ENCODE data around the gene SPRYD3.
A peak's percentile ranks its signal among the peaks of the same experiment; 100 is the strongest.
"Not testable (repeated sequence)": the region's sequence is repeated elsewhere in the genome, so short reads cannot be mapped to it uniquely, and the experiment has no call there.

Gene SPRYD3

GRCh38 chr12:53051881-53052412, 27.2 kb downstream of the SPRYD3 start:
- no peak for ATAC-seq
- DNase-seq: no peak

- DNase-seq: no peak
- ATAC-seq: no peak
Observed at GRCh38 chr12:53051058-53051880, 27.9 kb downstream of the SPRYD3 start.

- DNase-seq: no peak
- no peak for ATAC-seq
Observed at GRCh38 chr12:53050426-53051057, 28.6 kb downstream of the SPRYD3 start.

- ATAC-seq (no peak), DNase-seq (no peak)
Observed at GRCh38 chr12:53049571-53050318, 29.4 kb downstream of the SPRYD3 start, which contains the start of gene TNS2. TNS2 (plus strand) TSS chr12:53050065; CDS start chr12:53050186, 121 bp downstream.

GRCh38 chr12:53048780-53049401, 30.3 kb downstream of the SPRYD3 start:
- DNase-seq (no peak), ATAC-seq (no peak)

- ATAC-seq (no peak), DNase-seq (no peak)
Observed at GRCh38 chr12:53048033-53048779, 31.0 kb downstream of the SPRYD3 start.

GRCh38 chr12:53047221-53048032, 31.8 kb downstream of the SPRYD3 start:
- ATAC-seq (peak; percentile 75), DNase-seq (peak; percentile 79)

GRCh38 chr12:53046655-53047220, 32.5 kb downstream of the SPRYD3 start:
- DNase-seq (peak; percentile 60), ATAC-seq (peak; percentile 41)

- ATAC-seq (no peak), DNase-seq (no peak)
Observed at GRCh38 chr12:53045696-53046045, 33.5 kb downstream of the SPRYD3 start.

- ATAC-seq: no peak
- DNase-seq: no peak
Observed at GRCh38 chr12:53044896-53045695, 34.1 kb downstream of the SPRYD3 start.

- no peak for DNase-seq
Observed at GRCh38 chr12:53044052-53044581, 35.1 kb downstream of the SPRYD3 start.

GRCh38 chr12:53042607-53043454, 36.4 kb downstream of the SPRYD3 start:
- ATAC-seq (no peak), DNase-seq (no peak)

More at GRCh38 chr12:53044052-53044581, 35.1 kb downstream of the SPRYD3 start:
- ATAC-seq: no peak

GRCh38 chr12:53039851-53040250, 39.3 kb downstream of the SPRYD3 start:
- no peak for DNase-seq
- ATAC-seq: no peak

GRCh38 chr12:53036802-53037201, 42.4 kb downstream of the SPRYD3 start:
- ATAC-seq: no peak
- no peak for DNase-seq

GRCh38 chr12:53034459-53034858, 44.7 kb downstream of the SPRYD3 start:
- no peak for ATAC-seq

GRCh38 chr12:53033832-53034231, 45.4 kb downstream of the SPRYD3 start:
- not testable (repeated sequence) for DNase-seq, ATAC-seq

More at GRCh38 chr12:53034459-53034858, 44.7 kb downstream of the SPRYD3 start:
- DNase-seq: no peak

- ATAC-seq: no peak
- no peak for DNase-seq
Observed at GRCh38 chr12:53031616-53032015, 47.6 kb downstream of the SPRYD3 start.

- not testable (repeated sequence) for ATAC-seq, DNase-seq
Observed at GRCh38 chr12:53027014-53027413, 52.2 kb downstream of the SPRYD3 start.
